Embryonic facial prominence (tissue), 1 donor: ENCODE results near the gene SNW1.
"Not testable (repeated sequence)": the region's sequence is repeated elsewhere in the genome, so short reads cannot be mapped to it uniquely, and the experiment has no call there.

Source experiments
- DNase-seq: peaks from one replicate; pipeline ENCODE4 v3.0.0-alpha.2; 2016; ENCODE audit errors: extremely low spot score

The SNW1 gene

GRCh38 chr14:77760381-77761204, at the start of gene SNW1:
Gene SNW1, minus strand, starts transcription at chr14:77761156. Its CDS starts 29 bp downstream, at chr14:77761127.
- peak; percentile 23 for DNase-seq

DNA sequence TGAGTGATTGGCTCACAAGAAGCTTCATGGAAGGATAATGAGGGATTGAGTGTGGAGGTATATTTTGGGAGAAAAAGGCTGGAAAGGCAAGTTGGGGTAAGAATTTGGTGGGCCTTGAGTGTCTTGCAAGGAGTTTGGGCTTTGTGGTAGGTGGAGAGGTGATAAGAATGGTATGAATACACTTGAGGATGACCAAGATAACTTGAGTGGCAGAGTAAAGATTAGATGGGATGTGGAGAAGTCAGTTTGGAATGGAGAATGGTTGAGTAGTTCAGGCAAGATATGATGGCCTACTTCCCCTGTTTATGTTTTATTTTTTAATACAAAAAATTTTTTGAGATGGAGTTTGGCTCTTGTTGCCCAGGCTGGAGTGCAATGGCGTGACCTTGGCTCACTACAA, 48.1 kb upstream of the SNW1 start:
- DNase-seq: no peak

DNA sequence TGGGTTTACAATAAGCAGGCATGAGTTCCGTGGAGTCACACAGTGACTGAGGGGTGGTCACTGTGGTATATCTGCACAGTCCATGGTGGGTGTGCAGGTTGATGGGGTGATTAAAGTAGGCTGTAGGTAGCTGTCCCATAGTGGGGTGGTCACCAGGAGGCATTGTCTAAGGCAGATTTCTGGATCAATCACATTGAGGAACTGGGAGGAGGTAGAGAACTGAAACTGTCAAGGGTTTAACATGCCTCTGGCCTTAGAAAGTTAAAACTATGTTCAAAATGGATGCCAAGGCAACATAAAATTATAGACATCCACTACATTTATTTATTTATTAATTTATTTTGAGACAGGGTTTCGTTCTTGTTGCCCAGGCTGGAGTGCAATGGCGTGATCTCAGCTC, 47.3 kb upstream of the SNW1 start:
- no peak for DNase-seq

- no peak for DNase-seq
These were observed 44.8 kb upstream of the SNW1 start for GRCh38 chr14:77805706-77806105.

DNA sequence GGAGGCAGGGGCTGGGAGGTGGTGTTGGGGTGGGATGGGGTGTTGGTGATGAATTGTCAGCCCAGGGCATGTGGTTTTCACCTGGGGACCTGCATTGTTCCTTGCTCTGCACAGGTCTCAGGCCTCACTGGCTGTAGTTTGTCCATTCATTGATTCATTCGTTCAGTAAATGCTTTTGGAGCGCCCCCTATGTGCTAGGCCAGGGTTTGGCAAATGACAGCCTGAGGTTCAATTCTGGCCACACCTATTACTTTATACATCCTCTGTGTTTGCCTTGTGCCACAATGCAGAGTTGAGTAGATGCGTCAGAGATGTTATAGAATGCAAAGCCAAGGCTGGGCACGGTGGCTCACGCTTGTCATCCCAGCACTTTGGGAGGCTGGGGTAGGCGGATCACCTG, 43.6 kb upstream of the SNW1 start:
- no peak for DNase-seq

GRCh38 chr14:77800814-77801213, 39.9 kb upstream of the SNW1 start:
- no peak for DNase-seq

- peak; percentile 20 for DNase-seq
These were observed 39.1 kb upstream of the SNW1 start, which contains the start of gene ADCK1 for GRCh38 chr14:77799863-77800730. Gene ADCK1, plus strand, starts transcription at chr14:77800109. Its CDS starts 18,870 bp downstream, at chr14:77818979.

DNA sequence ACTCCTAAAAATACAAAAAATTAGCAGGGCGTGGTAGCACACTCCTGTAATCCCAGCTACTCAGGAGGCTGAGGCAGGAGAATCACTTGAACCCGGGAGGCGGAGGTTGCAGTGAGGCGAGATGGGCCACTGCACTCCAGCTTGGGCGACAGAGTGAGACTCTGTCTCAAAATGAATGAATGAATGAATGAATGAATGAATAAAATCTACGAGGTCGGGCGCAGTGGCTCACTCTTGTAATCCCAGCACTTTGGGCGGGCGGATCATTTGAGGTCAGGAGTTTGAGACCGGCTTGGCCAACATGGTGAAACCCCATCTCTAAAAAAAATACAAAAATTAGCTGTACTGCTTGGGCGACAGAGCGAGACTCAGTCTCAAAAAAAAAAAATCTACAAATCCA, 38.5 kb upstream of the SNW1 start:
- DNase-seq: not testable (repeated sequence)

GRCh38 chr14:77794357-77794756, 33.4 kb upstream of the SNW1 start:
- no peak for DNase-seq

GRCh38 chr14:77793255-77793654, 32.3 kb upstream of the SNW1 start:
- not testable (repeated sequence) for DNase-seq

DNA sequence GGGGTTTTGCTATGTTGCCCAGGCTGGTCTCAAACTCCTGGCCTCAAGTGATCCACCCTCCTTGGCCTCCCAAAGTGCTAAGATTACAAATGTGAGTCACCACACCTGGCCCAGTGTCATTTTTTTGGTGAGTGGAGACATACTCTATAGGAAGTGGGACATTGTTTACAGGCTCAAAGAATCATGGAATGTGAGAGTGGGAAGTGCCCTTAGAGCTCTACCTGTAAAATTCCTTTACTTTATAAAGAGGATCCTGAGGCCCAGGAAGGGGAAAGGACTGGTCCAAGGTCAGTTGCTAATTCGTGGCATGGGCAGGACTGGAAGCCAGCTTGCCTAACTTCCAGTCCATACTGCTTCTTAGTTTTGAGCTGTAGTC, 30.3 kb upstream of the SNW1 start:
- DNase-seq: no peak

DNA sequence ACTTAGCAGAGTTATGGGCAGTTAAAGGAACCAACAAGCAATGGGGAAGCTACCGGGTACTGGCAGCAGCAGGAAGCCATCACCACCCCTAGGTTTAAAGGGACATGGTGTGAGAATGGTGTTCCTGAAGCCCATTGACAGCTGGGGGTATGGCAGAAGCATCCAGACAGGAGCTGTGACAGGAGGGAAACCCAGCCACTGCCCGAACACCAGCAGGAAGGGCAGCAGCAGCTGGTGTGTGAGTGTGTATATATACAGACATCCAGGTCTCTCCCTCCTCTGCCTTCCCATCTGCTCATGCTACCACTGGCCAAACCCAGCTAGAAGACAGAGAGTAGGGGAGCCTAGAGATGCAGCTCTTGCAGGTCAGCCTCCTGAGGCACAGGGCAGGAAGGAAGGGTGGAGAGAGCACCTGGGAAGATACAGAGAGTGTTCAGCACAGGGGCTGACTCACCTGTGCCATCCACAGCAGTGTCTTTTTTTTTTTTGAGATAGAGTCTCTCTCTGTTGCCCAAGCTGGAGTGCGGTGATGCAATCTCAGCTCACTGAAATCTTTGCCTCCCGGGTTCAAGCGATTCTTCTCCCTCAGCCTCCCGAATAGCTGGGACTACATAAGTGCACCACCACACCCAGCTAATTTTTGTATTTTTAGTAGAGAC, 29.7 kb upstream of the SNW1 start:
- DNase-seq: no peak

- DNase-seq: no peak
These were observed 25.2 kb upstream of the SNW1 start for GRCh38 chr14:77786148-77786547.

- DNase-seq: no peak
These were observed 21.2 kb upstream of the SNW1 start for GRCh38 chr14:77782202-77782601.

- DNase-seq: not testable (repeated sequence)
These were observed 13.0 kb upstream of the SNW1 start for GRCh38 chr14:77773966-77774365.

GRCh38 chr14:77768442-77769069, 7.6 kb upstream of the SNW1 start:
- not testable (repeated sequence) for DNase-seq

- no peak for DNase-seq
These were observed 3.0 kb upstream of the SNW1 start for GRCh38 chr14:77763978-77764377.

- DNase-seq: no peak
These were observed 2.4 kb upstream of the SNW1 start for GRCh38 chr14:77763316-77763715.

GRCh38 chr14:77761205-77761931, 412 bp upstream of the SNW1 start:
- peak; percentile 95 for DNase-seq

DNA sequence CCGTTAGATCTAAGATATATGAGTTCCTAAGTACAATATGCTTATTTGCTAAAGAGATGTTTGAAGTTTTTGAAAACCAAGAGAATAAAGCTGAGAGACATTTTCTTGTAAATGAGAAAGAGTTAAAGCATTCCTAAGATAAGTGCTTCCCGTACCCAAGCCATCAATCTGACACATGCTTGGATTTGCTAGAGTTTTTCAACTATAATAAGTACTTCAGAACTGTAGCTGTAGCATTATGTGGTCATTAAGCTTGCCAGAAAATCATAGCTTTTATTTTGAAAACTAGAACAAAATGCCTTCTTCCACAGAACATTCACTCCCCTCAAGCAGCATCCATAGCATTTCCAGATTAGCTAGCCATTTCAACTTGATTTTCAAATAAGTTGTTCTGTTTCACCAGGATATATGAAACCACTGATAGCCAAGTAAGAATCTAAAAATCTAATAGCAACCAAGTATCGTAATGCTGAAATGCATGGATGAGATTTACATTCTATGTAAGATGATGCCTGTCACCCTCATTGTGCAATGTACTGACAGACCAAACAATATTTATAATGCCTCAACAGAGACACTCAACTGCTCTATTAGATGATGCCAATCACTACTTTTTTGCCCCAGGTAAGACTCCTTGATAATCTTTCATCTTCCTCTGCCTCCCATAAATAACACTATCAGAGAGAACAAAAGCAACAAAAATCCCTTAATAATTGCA, 8.0 kb downstream of the SNW1 start:
- DNase-seq: no peak
